Measurements from ENCODE around the gene TNNC1.

TNNC1 gene

DNA sequence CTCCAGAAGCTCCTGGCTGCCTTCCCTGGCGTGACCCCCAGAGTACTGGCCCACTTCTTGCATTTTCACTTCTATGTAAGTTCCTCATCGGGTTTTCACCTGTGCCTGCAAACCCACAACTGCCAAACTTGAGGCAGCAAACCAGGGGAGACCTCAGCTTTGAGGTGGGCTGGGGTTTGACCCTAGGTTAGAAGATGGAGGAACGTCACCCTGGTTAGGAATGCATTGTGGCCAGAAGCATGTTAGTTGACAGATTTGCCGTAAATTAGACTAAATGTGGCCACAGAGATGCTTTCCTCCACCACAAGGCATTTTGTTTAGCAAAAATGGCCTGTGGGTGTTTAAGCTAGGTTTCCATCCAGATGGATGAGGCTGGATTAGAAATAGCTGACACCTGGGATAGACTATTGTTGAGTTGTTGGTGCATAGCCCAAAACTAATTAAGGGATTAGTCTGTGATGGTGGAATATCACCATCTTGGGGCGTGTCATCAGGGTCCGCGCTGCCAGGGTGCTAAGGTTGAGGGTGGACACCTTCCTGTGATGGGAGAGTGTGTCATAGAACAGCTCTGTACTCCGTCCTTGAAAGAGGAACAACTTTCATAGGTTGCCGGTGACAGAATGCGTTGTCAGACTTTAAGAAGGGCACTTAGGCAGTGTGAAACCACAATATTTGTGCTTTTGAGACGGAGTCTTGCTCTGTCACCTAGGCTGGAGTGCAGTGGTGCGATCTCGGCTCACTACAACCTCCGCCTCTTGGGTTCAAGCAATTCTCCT is 5.1 kb upstream of the TNNC1 start:
- no peak for DNase-seq (ENCODE audit: low read depth)

DNA sequence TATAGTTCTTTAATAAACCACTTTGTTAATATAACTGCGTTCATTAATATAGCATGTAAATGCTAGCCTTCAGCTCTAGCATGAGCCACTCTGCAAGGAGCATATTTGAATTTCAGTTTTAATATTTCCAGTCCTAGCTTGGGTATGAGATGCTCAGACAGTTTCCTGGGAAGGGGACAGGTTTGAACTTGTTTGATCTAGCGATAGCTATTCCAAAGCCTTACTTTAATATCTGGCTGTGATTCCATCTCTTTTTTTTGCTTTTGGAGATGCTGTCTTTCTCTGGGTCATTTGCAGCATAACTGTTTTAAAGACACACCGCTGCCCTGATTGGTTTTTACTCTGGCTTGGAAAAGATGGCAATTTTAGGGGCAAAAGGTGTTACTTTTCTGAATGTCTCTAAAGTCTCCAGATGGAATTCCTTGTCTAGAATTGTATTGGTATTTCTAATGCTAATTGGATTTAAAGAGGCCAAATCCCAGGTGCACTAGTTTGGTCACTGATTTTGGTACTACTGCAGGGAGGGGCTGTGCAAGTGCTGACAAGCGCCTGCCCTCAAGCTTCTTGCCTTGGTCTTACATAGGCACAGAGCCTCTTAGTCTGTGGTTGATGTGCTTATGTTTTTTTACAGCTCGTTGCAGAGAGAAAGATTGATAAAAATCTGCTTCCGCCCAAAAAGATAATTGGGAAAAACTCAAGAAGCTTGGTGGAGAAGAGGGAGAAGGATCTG is 4.4 kb upstream of the TNNC1 start:
- no peak for DNase-seq (ENCODE audit: low read depth)

- no peak for DNase-seq (ENCODE audit: low read depth)
Observed at GRCh38 chr3:52456800-52457183, 3.0 kb upstream of the TNNC1 start.

DNA sequence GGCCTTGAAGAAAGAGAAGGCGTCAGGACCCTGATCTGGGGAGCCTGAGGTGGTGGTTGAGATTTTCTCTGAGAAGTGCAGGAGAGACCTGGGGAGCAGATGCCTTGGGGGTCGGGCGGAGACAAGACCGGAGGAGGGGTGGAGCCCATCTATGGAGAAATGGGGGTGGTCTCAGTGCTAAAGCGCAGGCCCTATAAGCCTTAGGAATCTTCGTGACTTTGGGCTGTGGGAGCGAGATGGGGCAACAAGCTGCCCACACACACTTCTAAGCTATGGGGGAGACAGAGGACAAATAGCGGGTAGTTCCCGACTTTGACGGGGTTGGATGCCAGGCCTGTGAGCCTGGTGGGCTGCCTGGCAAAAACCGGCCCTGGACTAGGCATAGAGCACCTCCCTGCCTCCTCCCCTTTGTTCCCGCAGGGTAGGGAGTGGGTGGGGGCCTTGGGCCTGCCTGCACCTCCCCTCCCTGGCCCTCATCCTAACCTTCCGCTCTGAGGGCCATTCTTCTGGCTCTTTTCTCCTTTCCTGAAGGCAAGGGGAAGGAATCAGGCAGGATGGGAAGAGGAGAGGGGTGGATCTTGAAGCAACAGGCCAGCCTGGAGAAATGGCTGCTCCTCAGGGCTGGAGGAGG is 2.4 kb upstream of the TNNC1 start:
- DNase-seq (ENCODE audit: low read depth): no peak

DNA sequence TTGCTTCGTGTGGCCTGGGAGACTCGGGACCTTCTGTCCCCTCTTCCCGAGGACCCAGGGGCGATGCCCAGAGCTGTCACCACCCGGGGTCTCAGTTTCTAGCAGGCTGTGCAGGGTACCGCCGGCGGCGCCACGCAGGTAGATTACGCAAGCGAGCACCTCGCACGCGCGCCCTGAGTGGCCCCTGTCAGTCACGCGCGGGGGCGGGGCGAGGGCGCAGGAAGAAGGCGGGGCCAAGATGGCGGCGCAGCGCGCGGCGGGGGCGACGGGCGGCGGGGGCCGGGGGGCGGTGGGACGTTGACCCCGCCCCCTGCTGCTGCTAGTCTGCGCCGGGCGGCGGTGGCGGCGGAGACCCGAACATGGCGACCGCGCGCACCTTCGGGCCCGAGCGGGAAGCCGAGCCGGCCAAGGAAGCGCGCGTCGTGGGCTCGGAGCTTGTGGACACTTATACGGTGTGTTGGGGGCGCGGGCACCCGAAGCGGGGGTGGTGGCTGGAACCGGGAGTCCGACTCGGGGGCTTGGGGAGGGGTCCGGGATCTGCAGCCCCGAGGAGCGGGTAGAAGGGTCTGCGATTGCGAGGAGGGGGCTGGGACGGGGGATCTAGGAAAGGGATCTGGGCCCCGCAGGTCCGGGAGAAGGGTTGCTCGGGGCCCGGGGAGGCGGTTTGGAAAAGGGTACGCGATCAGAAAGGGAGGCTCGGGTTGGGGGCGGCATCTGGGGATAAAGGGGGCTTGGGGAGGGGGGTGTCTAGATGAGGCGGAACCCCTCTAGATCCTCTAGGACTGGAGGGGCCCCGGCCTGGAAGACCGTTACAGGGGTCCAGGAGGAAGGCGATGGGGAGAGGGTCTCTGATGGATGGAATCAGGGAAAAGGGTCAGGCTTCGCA is 1.7 kb upstream of the TNNC1 start, which contains the start of gene NISCH:
Gene NISCH (plus strand): TSS at position 322 of the 886 bp plus-strand sequence. CDS start 38 bp downstream, at position 360.
- DNase-seq (ENCODE audit: low read depth): no peak

- DNase-seq (ENCODE audit: low read depth): no peak
Observed at GRCh38 chr3:52454938-52455282, 1.1 kb upstream of the TNNC1 start.

DNA sequence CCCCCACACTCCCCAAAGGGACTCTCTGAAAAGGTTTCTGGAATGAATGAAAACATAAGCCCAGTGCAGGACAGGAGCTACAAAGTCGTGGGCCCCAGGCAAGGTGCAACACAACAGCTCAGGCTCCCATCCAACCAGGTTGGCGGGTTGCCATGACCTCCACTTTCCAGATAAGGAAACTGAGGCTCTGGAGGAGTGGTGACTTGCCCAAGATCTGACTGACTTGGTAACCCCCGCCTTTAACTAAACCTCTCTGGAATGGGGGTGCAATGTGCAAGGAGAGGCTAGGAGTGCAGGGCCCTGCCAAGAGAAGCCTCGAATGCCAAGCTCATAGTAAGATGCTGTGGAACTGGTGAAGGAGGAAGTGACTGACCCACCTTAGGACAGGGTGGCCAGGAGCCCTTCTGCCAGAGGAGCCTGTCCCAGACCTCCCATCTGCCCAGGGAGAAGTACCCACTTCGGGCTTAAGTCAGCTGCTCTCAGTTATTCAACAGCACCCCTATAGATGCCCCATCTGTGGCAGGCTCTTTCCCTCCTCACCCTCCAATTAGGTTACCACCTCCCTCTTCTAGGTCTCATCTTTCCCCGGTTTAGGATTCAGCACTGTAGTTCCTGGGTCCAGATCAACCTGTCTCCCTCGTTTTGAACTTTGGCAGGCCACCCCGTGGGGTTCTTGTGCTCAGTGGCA is 553 bp upstream of the TNNC1 start:
- no peak for DNase-seq (ENCODE audit: low read depth)

DNA sequence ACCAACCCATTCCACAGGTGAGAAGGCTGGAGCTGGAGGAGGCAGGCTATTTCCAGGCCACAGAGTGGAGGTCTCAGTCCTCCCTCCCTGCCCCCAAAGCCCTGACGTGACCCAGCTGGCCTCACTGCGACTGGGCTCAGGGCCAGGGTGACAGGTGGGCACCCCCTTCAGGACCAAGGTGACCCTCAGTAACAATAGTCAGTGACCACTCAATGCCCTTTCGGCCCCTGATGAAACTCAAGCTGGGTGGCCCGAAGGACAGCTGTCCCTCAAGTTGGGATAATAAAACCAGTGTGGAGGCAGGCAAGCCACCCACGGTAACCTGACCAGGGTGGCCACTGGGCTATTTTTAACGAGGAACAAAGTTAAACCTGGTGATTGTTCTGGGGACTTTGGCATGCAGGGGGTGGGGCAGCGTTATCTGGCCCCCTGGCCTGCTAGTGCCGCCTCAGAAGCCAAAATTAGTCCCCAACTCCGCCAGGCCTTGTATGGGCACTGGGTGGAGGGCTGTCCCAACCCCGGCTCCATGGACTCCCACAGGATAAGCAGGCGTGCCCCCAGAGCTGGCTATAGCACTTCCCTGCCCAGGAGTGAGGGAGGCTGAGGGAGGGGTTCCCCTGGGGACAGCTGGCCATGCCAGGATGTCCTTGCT is 1.1 kb downstream of the TNNC1 start:
- no peak for DNase-seq (ENCODE audit: low read depth)

- no peak for DNase-seq (ENCODE audit: low read depth)
Observed at GRCh38 chr3:52452126-52452525, 1.7 kb downstream of the TNNC1 start.

DNA sequence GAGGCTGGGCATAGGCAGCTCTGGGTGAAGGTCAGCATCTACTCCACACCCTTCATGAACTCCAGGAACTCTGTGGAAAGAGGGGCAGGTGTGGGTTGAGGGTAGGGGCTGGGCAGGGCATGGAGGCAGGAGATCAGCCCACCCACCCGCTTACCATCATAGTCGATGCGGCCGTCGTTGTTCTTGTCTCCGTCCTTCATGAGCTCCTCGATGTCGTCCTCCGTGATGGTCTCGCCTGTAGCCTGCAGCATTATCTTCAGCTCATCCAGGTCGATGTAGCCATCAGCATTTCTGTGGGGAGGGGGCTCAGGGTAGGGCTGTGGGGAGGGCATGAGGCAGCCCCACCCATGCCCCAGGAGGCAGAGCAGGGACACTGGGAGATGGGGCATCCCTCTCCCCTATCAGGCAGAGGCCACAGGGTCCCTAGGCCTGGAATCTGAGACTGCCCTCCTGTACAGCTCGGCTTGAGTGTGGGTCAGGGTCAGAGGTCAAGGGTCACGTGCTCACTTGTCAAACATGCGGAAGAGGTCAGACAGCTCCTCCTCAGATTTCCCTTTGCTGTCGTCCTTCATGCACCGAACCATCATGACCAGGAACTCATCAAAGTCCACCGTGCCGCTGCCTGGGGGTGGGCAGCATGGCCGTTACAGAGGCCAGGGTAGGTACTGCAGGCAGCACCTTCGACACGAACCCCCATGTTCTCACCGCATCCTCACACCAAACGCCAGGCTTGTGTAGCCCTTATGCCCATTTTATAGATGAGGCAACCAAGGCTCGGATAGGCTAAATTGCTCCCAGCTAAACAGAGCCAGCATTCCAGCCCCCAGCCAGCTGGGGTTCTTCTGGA is 2.4 kb downstream of the TNNC1 start:
- DNase-seq (ENCODE audit: low read depth): no peak

GRCh38 chr3:52450489-52451236 is 3.2 kb downstream of the TNNC1 start:
- DNase-seq (ENCODE audit: low read depth): no peak

DNA sequence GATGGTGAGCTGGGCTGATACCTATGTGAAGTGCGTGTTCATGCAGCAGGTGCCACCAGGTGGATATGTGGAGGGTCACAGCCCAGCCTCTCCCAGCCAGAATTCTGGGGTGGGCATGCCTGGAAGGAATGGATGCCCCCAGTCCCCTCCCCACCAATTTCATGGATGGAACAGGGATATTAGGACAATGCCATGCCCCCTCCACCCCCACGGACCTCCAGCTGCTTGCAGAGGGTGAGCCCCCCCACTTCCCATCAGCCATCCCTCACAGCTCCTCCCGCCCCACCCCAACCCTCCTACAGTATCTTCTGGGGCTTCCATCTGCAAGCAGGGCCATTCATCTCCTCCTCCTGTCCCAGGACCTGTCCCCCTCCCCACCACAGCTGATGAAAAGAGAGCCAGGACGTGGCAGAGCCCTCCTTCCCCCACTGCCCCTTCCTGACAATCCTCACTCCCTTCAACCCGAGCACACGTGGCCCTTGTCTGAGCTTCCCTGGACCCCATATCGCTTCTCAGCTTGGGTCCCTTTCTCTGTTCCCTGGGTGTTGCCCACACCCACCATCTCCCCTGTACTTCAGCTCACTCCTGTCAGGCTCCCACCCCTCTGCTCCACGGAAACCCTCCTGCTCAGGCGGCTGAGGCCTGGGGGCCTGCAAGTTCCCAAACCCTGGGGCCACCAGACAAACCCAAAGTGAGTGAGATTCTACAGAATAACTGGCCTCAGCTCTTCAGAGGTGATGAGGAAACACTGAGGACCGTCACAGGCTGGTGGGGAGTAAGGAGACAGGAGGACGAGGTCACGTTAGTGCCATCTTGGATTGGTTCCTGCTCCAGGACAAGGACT is 6.1 kb downstream of the TNNC1 start:
- DNase-seq (ENCODE audit: low read depth): no peak

GRCh38 chr3:52446631-52447511 is 7.0 kb downstream of the TNNC1 start:
- no peak for DNase-seq (ENCODE audit: low read depth)

GRCh38 chr3:52446042-52446441 is 7.8 kb downstream of the TNNC1 start:
- DNase-seq (ENCODE audit: low read depth): no peak

DNA sequence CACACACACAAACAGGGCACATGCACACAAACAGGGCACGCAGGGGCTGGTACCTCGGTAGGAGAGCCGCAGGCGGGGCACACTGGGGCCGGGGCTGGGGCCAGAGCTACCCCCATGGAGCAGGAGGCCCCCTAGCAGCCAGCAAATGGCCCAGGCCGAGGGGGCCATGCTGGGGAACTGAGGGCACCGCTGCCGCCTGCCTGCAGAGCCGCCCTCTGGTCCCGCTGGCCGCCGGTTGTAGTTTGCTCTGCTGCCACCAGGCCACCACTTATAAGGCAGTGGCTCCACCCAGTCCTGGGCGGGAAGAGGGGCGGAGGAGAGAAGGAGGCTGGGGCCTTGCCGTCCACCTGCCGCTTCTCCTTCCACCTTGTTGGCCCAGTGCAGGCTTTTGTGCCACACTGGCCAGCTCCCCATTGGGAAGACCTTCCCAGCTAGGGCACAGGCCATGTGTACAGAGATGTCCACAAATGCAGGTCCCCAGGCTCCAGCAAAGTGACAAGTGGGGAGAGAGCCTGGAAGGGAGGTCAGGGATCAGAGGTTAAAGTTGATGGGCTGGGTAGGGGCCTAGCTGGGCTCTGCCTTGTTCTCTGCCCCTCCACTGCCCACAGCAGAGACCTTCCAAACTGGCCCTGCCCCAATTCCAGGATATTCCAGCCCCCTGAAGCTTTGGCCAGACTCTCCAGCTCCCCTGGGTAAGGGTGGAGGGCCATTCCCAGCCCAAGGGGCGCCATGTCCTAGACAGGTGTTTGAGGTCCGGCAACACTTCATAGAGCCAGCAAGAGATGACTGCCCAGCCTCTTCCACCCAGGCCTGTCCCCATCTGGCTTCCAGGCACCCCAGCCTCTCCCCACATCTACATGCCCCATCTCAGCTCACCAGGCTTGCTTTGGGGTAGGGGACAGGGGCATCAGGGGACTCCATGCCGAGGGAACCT is 8.7 kb downstream of the TNNC1 start, which contains the start of gene SEMA3G:
Gene SEMA3G (minus strand): TSS at position 244 of the 934 bp plus-strand sequence. CDS start 76 bp downstream, at position 168.
- DNase-seq (ENCODE audit: low read depth): no peak
